Measurements from ENCODE around the gene TDRKH. TPM values are rescaled to one million over a fixed set of nuclear protein-coding genes. Genes with fewer than 3 reads are reported as not detected.

TDRKH gene
- total RNA-seq, 1 experiment from 2014 or later = 5.6 TPM

DNA sequence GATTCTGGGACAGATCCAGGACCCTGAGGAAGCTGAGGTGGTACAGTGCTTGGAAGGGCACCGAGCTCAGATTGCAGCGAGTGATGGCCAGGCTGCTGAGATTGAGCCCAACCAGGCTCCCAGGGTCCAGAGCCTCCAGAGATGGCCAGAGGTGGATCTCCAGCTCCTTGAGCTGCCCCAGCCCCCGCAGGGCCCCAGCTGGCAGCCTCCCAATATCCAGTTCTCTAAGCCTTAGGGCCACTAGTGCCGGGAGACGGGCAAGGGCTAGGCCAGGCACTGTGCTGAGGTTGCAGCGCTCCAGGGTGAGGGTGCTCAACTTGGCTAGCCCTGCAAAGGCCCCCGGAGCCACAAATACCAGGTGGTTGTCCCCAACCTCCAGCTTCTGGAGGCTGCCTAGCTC lies 11.5 kb upstream of the TDRKH start:
- Mint-ChIP-seq H3K9me3 (ENCODE audit: unreplicated experiment) (no peaks in the 10 kb centered on the region), H3K27me3 (ENCODE audit: insufficient read depth, unreplicated experiment) (peaks cover 70% of the 10 kb centered on the region), H3K36me3 (ENCODE audit: insufficient read depth, unreplicated experiment) (no peaks in the 10 kb centered on the region), H3K4me1 (ENCODE audit: insufficient read depth, unreplicated experiment) (peaks cover 8% of the 10 kb centered on the region), H3K27ac (ENCODE audit: low read depth, unreplicated experiment) (no peak overlapping the region), H3K4me3 (ENCODE audit: unreplicated experiment) (no peak overlapping the region)
- intact Hi-C loops (cut with micrococcal nuclease) = no loop called here
- ChIA-PET POLR2A (interaction anchor here (1.8 kb wide), 1 partner anchor 19 kb away, joined by 6 read pairs; no protein-coding TSS in a partner anchor), CTCF (interaction anchor here (0.6 to 0.7 kb wide), 2 partner anchors 10 to 132 kb away, joined by 3 read pairs; no protein-coding TSS in a partner anchor)
- TF ChIP-seq, protein P1, sequence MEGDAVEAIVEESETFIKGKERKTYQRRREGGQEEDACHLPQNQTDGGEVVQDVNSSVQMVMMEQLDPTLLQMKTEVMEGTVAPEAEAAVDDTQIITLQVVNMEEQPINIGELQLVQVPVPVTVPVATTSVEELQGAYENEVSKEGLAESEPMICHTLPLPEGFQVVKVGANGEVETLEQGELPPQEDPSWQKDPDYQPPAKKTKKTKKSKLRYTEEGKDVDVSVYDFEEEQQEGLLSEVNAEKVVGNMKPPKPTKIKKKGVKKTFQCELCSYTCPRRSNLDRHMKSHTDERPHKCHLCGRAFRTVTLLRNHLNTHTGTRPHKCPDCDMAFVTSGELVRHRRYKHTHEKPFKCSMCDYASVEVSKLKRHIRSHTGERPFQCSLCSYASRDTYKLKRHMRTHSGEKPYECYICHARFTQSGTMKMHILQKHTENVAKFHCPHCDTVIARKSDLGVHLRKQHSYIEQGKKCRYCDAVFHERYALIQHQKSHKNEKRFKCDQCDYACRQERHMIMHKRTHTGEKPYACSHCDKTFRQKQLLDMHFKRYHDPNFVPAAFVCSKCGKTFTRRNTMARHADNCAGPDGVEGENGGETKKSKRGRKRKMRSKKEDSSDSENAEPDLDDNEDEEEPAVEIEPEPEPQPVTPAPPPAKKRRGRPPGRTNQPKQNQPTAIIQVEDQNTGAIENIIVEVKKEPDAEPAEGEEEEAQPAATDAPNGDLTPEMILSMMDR (IDR thresholded peaks at IDR 0.05; ENCODE audit: unreplicated experiment) = no peak
- no peak for DNase-seq (ENCODE audit: unreplicated experiment)
- BruUV-seq (replicated peaks) = no TSS peak

DNA sequence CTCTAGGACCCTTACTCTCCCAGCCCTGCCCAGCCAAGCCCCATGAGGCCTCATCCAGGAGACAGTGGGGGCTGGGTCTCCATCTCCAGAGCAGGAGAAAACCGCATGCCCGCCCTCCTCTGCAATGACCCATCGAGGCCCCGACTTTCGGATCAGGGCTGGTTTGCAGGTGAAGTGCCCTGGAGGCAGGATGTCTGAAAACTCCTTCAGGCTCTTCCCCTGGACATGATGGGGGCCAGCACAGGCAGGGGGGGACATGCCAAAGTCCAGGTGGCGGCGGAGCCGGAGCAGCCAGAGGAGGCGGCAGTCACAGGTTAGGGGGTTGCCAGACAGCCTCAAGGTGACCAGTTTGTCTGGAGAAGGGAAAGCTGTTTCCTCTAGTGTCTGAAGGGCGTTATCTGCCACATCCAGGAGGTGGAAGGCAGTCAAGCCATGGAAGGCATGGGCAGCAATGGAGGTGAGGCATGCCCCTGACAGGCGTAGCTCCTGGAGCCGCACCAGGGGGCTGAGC lies 11.1 kb upstream of the TDRKH start:
- CTCF ChIA-PET = interaction anchor here (0.7 kb wide), 1 partner anchor 132 kb away, joined by 3 read pairs; no protein-coding TSS in a partner anchor

DNA sequence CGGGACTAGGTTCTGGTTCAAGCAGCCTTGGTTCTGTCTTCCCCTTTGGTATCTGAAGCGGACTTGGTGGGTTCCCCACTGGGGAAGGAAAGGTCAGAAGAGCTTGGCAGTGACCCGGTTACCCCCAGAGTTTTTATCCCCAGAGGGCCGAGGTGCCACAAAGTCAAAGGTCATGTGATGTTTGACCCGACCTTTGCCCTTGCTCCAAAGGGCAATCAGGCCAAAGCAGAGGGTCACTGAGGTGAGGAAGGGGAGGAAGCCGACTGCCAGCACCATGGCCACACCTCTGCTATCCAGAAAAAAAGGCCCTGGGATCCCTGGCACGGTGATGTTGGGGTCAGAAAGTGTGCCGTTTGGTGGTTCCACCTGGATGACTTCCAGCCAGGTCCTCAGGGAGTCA lies 10.5 kb upstream of the TDRKH start:
- BruUV-seq (replicated peaks) = no TSS peak
- CTCF ChIA-PET = interaction anchor here (0.8 kb wide), 1 partner anchor 20 kb away, joined by 4 read pairs; no protein-coding TSS in a partner anchor

More for the DNA sequence above, 11.1 kb upstream of the TDRKH start:
- POLR2A ChIA-PET = interaction anchor here (1.8 kb wide), 1 partner anchor 19 kb away, joined by 6 read pairs; no protein-coding TSS in a partner anchor
- peaks cover 66% of the 10 kb centered on the region for H3K27me3 Mint-ChIP-seq (ENCODE audit: insufficient read depth, unreplicated experiment)
- intact Hi-C loops (cut with micrococcal nuclease) = no loop called here
- peaks cover 8% of the 10 kb centered on the region for H3K4me1 Mint-ChIP-seq (ENCODE audit: insufficient read depth, unreplicated experiment)
- DNase-seq (ENCODE audit: unreplicated experiment) = no peak
- no peaks in the 10 kb centered on the region for H3K9me3 Mint-ChIP-seq (ENCODE audit: unreplicated experiment)
- TF ChIP-seq, protein P1 (IDR thresholded peaks at IDR 0.05; ENCODE audit: unreplicated experiment) = no peak
- no peak overlapping the region for H3K4me3 Mint-ChIP-seq (ENCODE audit: unreplicated experiment)
- H3K36me3 Mint-ChIP-seq (ENCODE audit: insufficient read depth, unreplicated experiment) = no peaks in the 10 kb centered on the region
- no peak overlapping the region for H3K27ac Mint-ChIP-seq (ENCODE audit: low read depth, unreplicated experiment)
- no TSS peak for BruUV-seq (replicated peaks)

More for the DNA sequence above, 10.5 kb upstream of the TDRKH start:
- H3K27me3 Mint-ChIP-seq (ENCODE audit: insufficient read depth, unreplicated experiment) = peaks cover 61% of the 10 kb centered on the region
- no peak overlapping the region for H3K27ac Mint-ChIP-seq (ENCODE audit: low read depth, unreplicated experiment)
- TF ChIP-seq, protein P1 (IDR thresholded peaks at IDR 0.05; ENCODE audit: unreplicated experiment) = no peak
- POLR2A ChIA-PET = interaction anchor here (3.1 kb wide), 1 partner anchor 12 kb away, joined by 13 read pairs; the partner anchor contains the start of gene TDRKH
- no peak overlapping the region for H3K4me3 Mint-ChIP-seq (ENCODE audit: unreplicated experiment)
- no peak for DNase-seq (ENCODE audit: unreplicated experiment)
- intact Hi-C loops (cut with micrococcal nuclease) = no loop called here
- H3K9me3 Mint-ChIP-seq (ENCODE audit: unreplicated experiment) = no peaks in the 10 kb centered on the region
- no peaks in the 10 kb centered on the region for H3K36me3 Mint-ChIP-seq (ENCODE audit: insufficient read depth, unreplicated experiment)
- H3K4me1 Mint-ChIP-seq (ENCODE audit: insufficient read depth, unreplicated experiment) = peaks cover 8% of the 10 kb centered on the region
